ENCODE measurements around the gene PPP3R1.

DNA sequence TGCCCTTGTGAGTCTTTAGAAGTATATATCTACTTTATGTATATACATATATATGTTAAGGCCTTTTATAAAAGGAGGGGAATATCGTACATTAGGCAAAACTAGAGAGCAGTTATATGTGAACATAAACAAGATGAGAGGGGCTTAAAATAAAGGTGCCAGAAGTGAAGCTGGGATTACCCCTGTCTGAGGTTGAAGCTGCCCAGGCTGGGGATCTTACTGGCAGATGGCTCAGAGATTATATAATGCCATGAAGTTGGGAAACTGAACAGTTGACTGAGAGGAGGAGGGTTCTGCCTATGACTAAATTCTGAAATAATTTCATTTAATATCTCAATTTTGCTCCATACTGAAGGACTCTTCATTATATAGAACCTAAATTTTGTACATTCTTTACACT lies 88.7 kb downstream of the PPP3R1 start:
- TF ChIP-seq CTCF (conservative IDR thresholded peaks at IDR 0.05; ENCODE audit: low read depth, low read length) (no peak), EZH2 (IDR thresholded peaks at IDR 0.05; ENCODE audit: borderline replicate concordance, low read depth, low read length, poor library complexity, severe bottlenecking) (no peak)
